Activated T-cell treated with anti-CD3 and anti-CD28 coated beads, Interleukin-2, amount 50 U/mL, for 72 hours (primary cell): Measurements from ENCODE around the gene DNAJC11. TPM values are rescaled to one million over a fixed set of nuclear protein-coding genes. Genes with fewer than 3 reads are reported as not detected.
"Not testable (repeated sequence)": the region's sequence is repeated elsewhere in the genome, so short reads cannot be mapped to it uniquely, and the experiment has no call there.

ENCODE experiments used
- ATAC-seq, 2 donors: fragments of 150-1000 bp; cut with Tn5 transposase; replicated peaks in 1 of 2; 2 replicates each; pipeline ENCODE4 v1.10.0; 2021; ENCODE audit warnings: moderate library complexity in 2 of 2, mild to moderate bottlenecking in 1 of 2
- DNase-seq, 2 donors: peaks; one replicate each; pipeline ENCODE4 v3.0.0; 2021 to 2022; ENCODE audit warnings: mixed read lengths in 1 of 2
- H3K27ac Mint-ChIP-seq: one replicate; pipeline ENCODE4 v1.8.0; 2022; ENCODE audit warnings: mild to moderate bottlenecking, moderate library complexity, mixed read lengths
- H3K27me3 Mint-ChIP-seq: one replicate; pipeline ENCODE4 v1.8.0; 2022; ENCODE audit warnings: low read depth, mixed read lengths
- H3K36me3 Mint-ChIP-seq, 2 donors: one replicate each; pipeline ENCODE4 v1.8.0; 2022; ENCODE audit warnings: mixed read lengths in 2 of 2, mild to moderate bottlenecking in 1 of 2; ENCODE audit not compliant: insufficient read depth in 2 of 2
- H3K4me1 Mint-ChIP-seq: one replicate; pipeline ENCODE4 v1.8.0; 2022; ENCODE audit warnings: low read depth, mixed read lengths
- H3K4me3 Mint-ChIP-seq, 2 donors: one replicate each; pipeline ENCODE4 v1.8.0; 2022; ENCODE audit warnings: mild to moderate bottlenecking in 2 of 2, mixed read lengths in 2 of 2, moderate library complexity in 2 of 2
- H3K9me3 Mint-ChIP-seq, 2 donors: one replicate each; pipeline ENCODE4 v1.8.0; 2022; ENCODE audit warnings: mixed read lengths in 2 of 2
- total RNA-seq, 2 donors: library from RNA; stranded (reverse); gene quantifications; one replicate each; pipeline ENCODE4 v1.2.3, GENCODE V29; 2022

The DNAJC11 gene
- total RNA-seq, 2 donors from 2014 or later, result 39.7 to 56.0 TPM

DNA sequence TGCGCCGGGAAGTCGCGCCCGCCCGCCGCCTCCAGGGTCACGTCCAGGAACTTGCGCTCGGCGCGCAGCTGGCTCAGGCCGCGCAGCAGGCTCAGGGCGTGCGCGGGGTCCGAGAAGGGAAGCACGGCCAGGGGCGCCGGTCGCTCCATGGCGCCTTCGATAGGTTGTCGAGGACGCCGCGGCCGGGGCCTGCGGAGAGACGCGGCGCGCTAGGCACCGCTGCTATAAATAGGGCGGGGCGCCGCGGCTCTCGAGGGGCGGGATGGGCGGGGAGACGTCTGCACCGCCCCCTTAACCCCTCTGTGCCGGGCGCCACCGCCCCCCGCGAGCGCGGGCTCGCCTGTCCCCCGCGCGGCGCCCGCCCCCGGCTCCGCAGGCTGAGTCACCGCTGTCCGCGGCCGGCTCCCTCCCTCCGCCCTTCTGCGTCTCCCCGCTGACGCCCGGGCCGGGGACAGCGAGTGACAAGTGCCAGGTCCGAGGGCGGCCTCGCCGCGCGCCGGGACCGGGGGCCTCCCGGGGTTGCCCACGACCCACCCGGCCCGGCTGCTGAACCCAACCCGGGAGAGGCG, 98.9 kb downstream of the DNAJC11 start, which contains the start of gene KLHL21:
TSS of gene KLHL21 (minus strand) at position 201 of the 569 bp plus-strand sequence. CDS start at position 149, 52 bp downstream.
- H3K36me3 Mint-ChIP-seq, result peaks cover 4 to 8% of the 10 kb centered on the region in 2 donors
- H3K4me3 Mint-ChIP-seq, result peak within 1 kb of the TSS; percentile 91 to 96
- ATAC-seq (peak; percentile 68 to 69), DNase-seq (peak; percentile 93 to 95)
- peaks cover 35% of the 10 kb centered on the region for H3K4me1 Mint-ChIP-seq
- no peaks in the 10 kb centered on the region for H3K9me3 Mint-ChIP-seq
- H3K27me3 Mint-ChIP-seq, result no peaks in the 10 kb centered on the region
- H3K27ac Mint-ChIP-seq, result peak within 1 kb of the TSS; percentile 98

DNA sequence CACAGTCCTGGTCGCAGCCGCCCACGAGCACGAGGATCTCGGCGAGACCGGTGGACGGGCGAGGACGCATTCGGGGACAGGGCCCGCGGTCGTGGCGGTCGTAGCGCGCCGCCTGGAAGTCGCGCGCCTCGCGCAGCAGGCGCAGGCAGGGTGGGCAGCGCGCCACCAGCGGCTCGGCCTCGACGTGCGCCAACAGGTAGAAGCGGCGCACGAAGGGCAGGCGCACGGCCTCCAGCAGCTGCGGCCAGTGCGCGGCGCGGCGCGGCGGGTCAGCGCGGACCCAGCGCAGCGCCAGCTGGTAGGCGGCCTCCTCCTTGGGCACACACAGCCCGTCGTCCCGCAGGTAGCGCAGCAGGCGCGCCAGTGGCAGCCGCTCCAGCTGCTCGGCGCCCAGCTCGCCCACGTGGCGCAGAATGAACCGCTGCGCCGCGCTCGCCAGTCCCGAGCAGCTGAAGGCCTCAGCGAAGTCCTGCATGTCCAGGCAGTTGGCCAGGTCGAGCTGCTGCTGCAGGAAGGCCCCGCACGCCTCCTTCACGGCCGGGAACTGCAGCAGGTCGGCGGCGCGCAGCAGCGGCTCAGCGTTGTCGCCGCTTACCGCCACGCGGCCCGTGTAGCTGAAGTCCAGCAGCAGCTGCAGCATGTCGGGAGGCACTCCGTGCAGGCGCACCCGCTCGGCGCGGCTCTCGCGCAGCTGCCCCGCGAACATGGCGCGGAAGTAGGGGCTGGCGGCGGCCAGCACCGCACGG, 99.5 kb downstream of the DNAJC11 start:
- H3K4me3 Mint-ChIP-seq, result peak overlapping the region; percentile 89 to 96
- peak overlapping the region; percentile 98 for H3K27ac Mint-ChIP-seq
- peak; percentile 48 to 57 for DNase-seq
- no peaks in the 10 kb centered on the region for H3K27me3 Mint-ChIP-seq
- H3K4me1 Mint-ChIP-seq, result peaks cover 42% of the 10 kb centered on the region
- peaks cover 4 to 8% of the 10 kb centered on the region in 2 donors for H3K36me3 Mint-ChIP-seq
- H3K9me3 Mint-ChIP-seq, result no peaks in the 10 kb centered on the region
- peak; percentile 39 to 47 for ATAC-seq

DNA sequence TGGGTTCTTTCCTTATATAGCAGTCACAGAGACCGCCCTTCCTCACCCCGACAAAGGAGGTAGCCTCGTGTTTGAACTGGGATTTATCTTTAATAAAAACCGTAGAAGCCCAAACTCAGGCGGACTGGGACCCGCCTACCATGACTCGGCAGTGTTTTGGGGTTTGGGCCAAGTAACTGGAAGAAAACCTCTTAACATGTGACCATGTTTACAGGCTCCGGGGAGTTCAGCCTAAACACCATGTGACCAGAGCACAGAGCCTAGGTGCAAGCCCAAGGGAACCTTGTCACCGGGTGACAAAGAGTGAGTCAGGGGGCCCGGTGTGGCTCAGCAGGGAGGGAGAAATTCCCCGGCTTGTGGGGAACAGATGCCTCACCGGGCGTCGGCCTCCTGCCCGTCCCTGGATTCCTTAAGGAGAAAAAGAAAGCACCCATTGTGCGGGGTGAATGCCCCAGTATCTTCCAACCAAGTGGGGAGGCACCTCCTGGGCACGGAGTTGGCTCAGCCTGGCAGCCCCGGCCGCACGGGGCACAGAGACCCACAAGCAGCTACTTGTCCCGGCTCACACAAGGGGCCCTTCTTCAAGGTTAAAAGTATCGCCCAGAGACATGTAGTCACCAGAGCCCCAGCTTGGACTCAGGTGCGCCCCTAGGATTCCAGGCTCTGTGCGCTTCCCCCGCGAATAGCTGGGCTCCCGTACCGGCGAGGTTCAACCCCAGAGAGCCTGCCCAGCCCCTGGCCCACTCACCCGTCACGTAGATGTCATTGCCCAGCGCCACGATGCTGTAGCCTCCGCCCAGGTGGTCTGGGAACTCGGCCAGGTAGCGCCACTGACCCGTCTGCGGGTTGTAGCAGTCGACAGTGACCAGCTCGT, 100.3 kb downstream of the DNAJC11 start:
- peak; percentile 76 to 77 for ATAC-seq
- peak; percentile 88 to 93 for DNase-seq
- H3K36me3 Mint-ChIP-seq, result peaks cover 4 to 9% of the 10 kb centered on the region in 2 donors
- H3K4me3 Mint-ChIP-seq, result peak overlapping the region; percentile 89 to 96
- no peaks in the 10 kb centered on the region for H3K27me3 Mint-ChIP-seq
- peaks cover 50% of the 10 kb centered on the region for H3K4me1 Mint-ChIP-seq
- peak overlapping the region; percentile 98 for H3K27ac Mint-ChIP-seq
- no peaks in the 10 kb centered on the region for H3K9me3 Mint-ChIP-seq

DNA sequence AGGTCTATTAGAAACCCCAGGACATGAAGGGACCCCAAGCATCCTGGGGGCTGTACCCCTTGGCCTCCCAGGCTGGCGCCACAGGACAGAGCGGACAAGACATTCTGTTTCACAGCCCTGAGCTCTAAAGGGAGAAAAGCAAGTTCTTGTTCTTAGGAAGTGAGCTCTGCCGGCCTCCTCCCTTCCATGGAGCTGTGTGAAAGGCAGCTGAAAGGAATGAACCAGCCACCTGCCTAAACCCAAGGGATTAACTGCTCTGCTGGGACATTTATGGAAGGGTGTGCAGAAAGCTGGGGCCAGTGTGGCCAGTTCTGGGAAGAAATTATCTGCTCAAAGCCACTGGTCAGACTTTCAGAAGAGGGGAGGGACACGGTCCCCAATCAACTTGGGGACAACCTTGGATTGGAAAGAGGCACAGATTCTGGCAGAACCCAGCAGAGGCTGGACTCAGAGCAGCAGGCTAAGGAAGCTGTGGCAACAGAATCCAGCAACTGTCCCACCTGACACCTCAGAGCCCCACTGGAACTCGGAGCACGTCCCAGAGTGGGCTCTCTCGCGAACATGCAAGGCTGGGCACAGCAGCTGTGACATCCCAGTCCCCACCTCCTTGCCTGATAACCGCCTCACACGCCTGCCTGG, 101.1 kb downstream of the DNAJC11 start:
- H3K4me3 Mint-ChIP-seq, result peak overlapping the region; percentile 89 to 96
- DNase-seq (no peak), ATAC-seq (peak in 1 of 2 donors; percentile 2)
- H3K9me3 Mint-ChIP-seq, result no peaks in the 10 kb centered on the region
- no peaks in the 10 kb centered on the region for H3K27me3 Mint-ChIP-seq
- H3K4me1 Mint-ChIP-seq, result peaks cover 57% of the 10 kb centered on the region
- peaks cover 8 to 15% of the 10 kb centered on the region in 2 donors for H3K36me3 Mint-ChIP-seq
- peak overlapping the region; percentile 98 for H3K27ac Mint-ChIP-seq

DNA sequence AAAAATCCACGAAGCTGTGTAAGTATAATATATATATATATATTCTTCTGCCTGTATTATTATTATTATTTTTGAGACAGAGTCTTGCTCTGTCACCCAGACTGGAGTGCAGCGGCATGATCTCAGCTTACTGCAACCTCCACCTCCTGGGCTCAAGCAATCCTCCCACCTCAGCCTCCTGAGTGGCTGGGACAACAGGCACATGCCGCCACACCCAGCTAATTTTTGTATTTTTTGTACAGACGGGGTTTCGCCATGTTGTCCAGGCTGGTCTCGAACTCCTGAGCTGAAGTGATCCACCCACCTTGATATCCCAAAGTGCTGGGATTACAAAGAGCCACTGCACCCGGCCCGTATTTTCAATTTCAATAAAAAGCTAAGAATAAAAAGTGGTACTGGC, 101.6 kb downstream of the DNAJC11 start:
- not testable (repeated sequence) for H3K9me3 Mint-ChIP-seq, H3K27me3 Mint-ChIP-seq, DNase-seq, ATAC-seq
- Mint-ChIP-seq H3K4me1 (peaks cover 61% of the 10 kb centered on the region), H3K4me3 (peak overlapping the region; percentile 89 to 96), H3K36me3 (peaks cover 11 to 18% of the 10 kb centered on the region in 2 donors), H3K27ac (peak overlapping the region; percentile 98)

DNA sequence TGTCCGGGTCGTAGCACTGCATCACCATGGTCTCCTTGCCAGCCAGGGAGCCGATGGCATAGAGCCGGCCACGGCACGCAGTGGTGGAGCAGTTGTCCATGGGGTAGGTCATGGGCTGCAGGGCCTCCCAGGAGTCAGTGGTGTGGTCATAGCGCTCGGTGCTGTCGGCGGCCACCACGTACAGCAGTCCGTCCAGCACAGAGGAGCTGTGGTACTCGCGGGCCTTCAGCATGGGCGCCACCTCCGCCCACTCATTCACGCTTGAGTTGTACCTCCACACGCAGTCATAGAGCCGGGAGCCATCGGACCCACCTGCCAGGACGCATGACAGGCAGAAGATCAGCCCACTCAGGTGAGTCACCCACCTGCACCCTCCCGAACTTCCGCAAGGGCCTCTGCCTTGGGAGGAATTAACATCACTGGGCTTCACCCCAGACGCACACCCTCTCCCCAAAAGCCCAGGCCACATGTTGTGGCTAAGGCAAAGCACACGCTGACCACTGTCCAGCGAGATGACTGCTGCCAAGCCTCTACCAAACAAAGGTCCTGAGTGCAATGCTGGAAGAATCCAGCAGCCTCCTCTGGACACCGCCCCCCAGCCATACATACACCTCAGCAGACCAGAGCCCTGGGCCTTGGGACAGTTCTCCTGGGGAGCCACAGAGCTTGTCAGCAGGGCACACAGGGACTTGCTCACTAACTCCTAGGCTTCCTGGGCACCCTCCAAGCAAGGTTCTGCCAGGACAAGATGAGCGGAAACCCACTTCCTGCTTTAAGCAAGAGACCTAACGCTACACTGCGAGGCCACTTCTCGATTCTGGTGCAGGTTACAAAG, 102.3 kb downstream of the DNAJC11 start:
- H3K4me3 Mint-ChIP-seq, result peak overlapping the region; percentile 89 to 96
- no peaks in the 10 kb centered on the region for H3K27me3 Mint-ChIP-seq
- H3K27ac Mint-ChIP-seq, result peak overlapping the region; percentile 91
- ATAC-seq (peak in 1 of 2 donors; percentile 6), DNase-seq (peak; percentile 57 to 72)
- no peaks in the 10 kb centered on the region for H3K9me3 Mint-ChIP-seq
- peaks cover 60% of the 10 kb centered on the region for H3K4me1 Mint-ChIP-seq
- peaks cover 11 to 18% of the 10 kb centered on the region in 2 donors for H3K36me3 Mint-ChIP-seq

DNA sequence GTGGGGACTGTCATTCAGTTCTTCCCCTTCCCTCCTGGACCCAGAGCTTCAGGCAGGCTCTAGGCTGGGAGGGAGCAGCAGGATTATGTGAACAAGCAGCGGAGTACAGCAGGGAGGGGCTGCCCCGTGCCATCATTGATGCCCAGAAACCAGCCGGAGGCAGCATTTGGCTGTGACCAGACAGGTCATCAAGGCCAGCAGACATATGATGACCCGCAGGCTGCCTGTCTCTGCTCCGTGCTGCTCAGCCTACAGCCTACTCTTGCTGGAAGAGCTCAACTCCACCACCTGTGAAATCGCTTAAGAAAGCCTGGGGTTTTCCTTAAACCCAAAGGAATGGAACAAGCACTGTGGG, 103.9 kb downstream of the DNAJC11 start:
- Mint-ChIP-seq H3K4me1 (peaks cover 53% of the 10 kb centered on the region), H3K9me3 (no peaks in the 10 kb centered on the region)

DNA sequence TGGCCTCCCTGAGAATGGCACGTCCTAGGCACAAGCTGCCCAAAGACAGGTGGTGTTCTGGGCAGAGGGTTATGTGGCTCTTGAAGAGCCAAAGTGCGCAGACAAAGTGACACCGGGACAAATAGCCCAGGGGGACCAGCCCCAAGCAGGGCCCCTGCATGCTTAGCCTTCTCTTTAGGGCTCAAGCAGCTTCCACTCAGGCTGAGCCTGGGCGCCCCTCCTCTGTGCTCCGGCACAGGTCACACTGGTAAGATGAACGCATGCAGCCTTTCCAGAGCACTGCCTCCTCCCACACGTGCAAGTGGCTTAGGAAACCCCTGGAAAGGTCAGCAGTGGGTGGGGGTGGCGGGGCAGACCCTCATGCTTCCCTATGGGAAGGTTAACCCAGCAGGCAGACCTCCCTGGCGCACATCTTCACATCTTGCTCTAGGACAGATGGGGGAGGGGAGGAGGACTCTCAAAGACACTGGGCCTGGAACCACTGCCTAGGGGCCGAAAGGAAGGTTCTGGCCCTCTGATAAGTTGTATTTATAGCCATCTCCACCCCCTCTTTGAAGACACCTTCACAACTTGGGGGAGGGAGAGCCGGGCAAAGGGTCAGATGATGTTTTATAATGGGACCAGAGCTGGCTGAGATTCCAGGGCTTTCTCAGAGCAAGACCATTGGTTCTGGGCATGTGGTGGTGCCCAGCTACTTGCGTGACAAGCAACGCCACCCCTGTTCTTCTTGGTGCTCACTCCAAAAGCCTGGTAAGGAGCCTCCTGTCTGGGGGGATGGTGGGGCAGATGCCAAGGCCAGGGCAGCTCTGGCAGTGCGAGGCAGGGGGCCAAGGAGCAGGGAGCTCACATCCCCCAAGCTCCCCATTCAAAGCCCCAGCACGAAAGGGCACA, 104.5 kb downstream of the DNAJC11 start:
- ATAC-seq, result no peak
- Mint-ChIP-seq H3K4me3 (no peak overlapping the region), H3K9me3 (no peaks in the 10 kb centered on the region), H3K4me1 (peaks cover 53% of the 10 kb centered on the region), H3K27me3 (no peaks in the 10 kb centered on the region), H3K27ac (no peak overlapping the region), H3K36me3 (peaks cover 11 to 18% of the 10 kb centered on the region in 2 donors)
- DNase-seq, result no peak

More for the DNA sequence above, 103.9 kb downstream of the DNAJC11 start:
- Mint-ChIP-seq H3K27ac (peak overlapping the region; percentile 28), H3K4me3 (no peak overlapping the region), H3K36me3 (peaks cover 11 to 18% of the 10 kb centered on the region in 2 donors), H3K27me3 (no peaks in the 10 kb centered on the region)
- no peak for DNase-seq
- no peak for ATAC-seq

DNA sequence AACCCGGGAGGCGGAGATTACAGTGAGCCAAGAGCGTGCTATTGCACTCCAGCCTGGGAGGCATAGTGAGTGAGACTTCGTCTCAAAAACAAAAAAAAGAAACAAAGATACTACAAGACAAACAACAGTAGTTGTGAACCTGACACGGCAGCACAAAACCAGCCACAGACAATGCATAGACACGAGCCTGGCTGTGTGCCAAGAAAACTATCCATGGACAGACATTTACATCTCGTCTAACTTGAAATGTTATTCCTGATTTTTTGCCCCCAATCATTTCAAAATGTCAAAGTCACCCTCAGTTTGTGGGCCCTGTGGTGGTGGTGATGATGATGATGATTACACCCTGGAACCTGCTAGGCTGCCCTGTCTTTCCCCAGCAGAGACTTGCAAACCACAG, 105.3 kb downstream of the DNAJC11 start:
- H3K4me1 Mint-ChIP-seq, result peaks cover 53% of the 10 kb centered on the region
- DNase-seq (no peak), ATAC-seq (no peak)
- no peak overlapping the region for H3K4me3 Mint-ChIP-seq
- H3K36me3 Mint-ChIP-seq, result peaks cover 11 to 18% of the 10 kb centered on the region in 2 donors
- H3K9me3 Mint-ChIP-seq, result no peaks in the 10 kb centered on the region
- H3K27ac Mint-ChIP-seq, result peak overlapping the region; percentile 17
- H3K27me3 Mint-ChIP-seq, result no peaks in the 10 kb centered on the region

DNA sequence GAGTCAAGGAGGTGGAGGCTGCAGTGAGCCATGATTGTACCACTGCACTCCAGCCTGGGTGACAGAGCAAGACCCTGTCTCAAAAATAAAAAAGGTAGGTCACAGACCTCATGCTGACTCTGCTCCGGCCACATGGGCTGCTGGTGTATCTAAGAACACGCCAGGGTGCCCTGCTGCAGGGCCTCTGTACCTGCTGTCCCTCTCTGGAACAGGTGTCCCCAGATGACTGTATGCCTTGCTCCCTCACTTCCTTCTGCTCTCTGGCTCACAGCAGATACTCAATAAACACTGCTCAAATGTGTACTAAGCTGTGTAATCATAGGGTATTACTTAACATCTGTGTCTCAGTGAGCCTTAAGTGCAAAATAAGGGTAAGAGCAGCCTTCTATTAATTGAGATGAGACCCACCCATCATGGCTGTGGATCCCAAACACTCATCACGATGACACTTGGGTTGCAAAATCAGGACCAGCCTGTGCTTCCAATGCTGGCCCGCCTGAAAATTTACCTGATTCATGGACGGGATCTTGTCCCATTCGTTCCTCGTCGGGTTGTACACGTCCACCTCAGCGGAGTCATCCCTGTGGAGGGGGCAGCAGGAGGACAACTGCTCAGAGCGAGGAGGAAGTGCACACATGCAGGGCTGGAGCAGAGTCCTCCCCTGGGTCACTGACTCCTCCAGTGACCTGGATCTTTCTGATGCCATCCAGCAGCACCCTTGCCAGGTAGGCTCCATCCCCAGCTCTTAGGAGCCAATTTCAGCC, 106.5 kb downstream of the DNAJC11 start:
- Mint-ChIP-seq H3K4me1 (peaks cover 47% of the 10 kb centered on the region), H3K27me3 (no peaks in the 10 kb centered on the region), H3K27ac (peak overlapping the region; percentile 42), H3K36me3 (peaks cover 7 to 14% of the 10 kb centered on the region in 2 donors), H3K9me3 (no peaks in the 10 kb centered on the region), H3K4me3 (no peak overlapping the region)
- no peak for DNase-seq
- ATAC-seq, result no peak

DNA sequence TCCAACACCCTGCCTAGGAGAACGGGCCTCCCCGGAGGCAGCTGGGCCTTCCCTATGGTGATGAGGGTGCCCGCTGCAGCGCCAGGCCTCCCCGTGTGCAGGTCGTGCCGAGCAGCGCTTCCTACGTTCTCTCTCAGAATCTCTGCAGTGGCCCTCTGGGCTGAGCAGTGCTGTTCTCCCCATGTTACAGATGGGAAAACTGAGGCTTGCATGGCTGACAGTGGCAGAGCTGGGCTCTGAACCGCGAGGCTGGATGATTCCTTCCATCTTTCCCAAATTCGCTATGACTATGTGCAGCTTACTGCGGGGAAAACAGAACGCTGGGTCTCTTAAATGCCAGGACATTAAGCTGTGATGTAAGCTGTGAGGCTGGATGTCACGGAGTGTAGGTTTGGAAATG, 107.8 kb downstream of the DNAJC11 start:
- Mint-ChIP-seq H3K27ac (no peak overlapping the region), H3K36me3 (peaks cover 7 to 13% of the 10 kb centered on the region in 2 donors), H3K9me3 (no peaks in the 10 kb centered on the region), H3K4me3 (no peak overlapping the region), H3K27me3 (no peaks in the 10 kb centered on the region), H3K4me1 (peaks cover 34% of the 10 kb centered on the region)
- DNase-seq (no peak), ATAC-seq (no peak)
